IMR-90 (cell line): ENCODE measurements around the gene AHDC1. TPM values are rescaled to one million over a fixed set of nuclear protein-coding genes. Genes with fewer than 3 reads are reported as not detected.

Experiments used
- ATAC-seq: fragments of 200-7000 bp; cut with Tn5 transposase; 2 replicates; pipeline ENCODE4 v1.9.1; 2020; ENCODE audit warnings: low read depth, mild to moderate bottlenecking, moderate library complexity
- BruUV-seq: library from RNA; stranded (reverse); fragments of 400-500 nt; replicated peaks from 2 replicates; lab custom pipeline; 2021; lab: Mats Ljungman, UMichigan
- CTCF ChIA-PET: fragments of 300-600 bp; formaldehyde crosslinking; extraction: SDS; loops from one replicate; lab custom pipeline; 2021; ENCODE audit warnings: antibody characterized with exemption; lab: Yijun Ruan, JAX
- POLR2A ChIA-PET: fragments of 300-600 bp; sonication (Branson Sonifier 250); formaldehyde crosslinking; loops from one replicate; lab custom pipeline; 2022; ENCODE audit warnings: antibody characterized with exemption; ENCODE audit not compliant: unreplicated experiment; lab: Charles Lee
- DNase-seq: peaks from one replicate; pipeline ENCODE4 v3.0.0; 2013
- H2AFZ ChIP-seq: replicated peaks from 2 replicates; pipeline ENCODE3; 2013; ENCODE audit warnings: low read length, mild to moderate bottlenecking; ENCODE audit not compliant: poor library complexity
- H2AK5ac ChIP-seq: 2 replicates; pipeline ENCODE4 v1.6.1; 2013; ENCODE audit warnings: low read depth, low read length, inconsistent platforms
- H2AK9ac ChIP-seq: replicated peaks from 2 replicates; pipeline ENCODE3; 2013; ENCODE audit warnings: mild to moderate bottlenecking, low read depth, low read length, moderate library complexity; ENCODE audit not compliant: poor library complexity
- H2BK120ac ChIP-seq: 2 replicates; pipeline ENCODE4 v1.6.1; 2013; ENCODE audit warnings: low read depth, low read length, inconsistent platforms
- H2BK15ac ChIP-seq: 3 replicates; pipeline ENCODE4 v1.6.1; 2013; ENCODE audit warnings: low read depth, low read length, inconsistent platforms
- H2BK20ac ChIP-seq: 2 replicates; pipeline ENCODE4 v1.6.1; 2013; ENCODE audit warnings: low read depth, mild to moderate bottlenecking, inconsistent platforms, low read length, moderate library complexity
- H2BK5ac ChIP-seq: 2 replicates; pipeline ENCODE4 v1.6.1; 2013; ENCODE audit warnings: mild to moderate bottlenecking, low read depth, low read length, inconsistent platforms; ENCODE audit not compliant: poor library complexity, severe bottlenecking
- H3K14ac ChIP-seq: replicated peaks from 2 replicates; pipeline ENCODE4 v1.6.1; 2013; ENCODE audit warnings: low read depth, low read length, inconsistent platforms
- H3K18ac ChIP-seq: 2 replicates; pipeline ENCODE4 v1.6.1; 2013; ENCODE audit warnings: low read depth, low read length, control low read depth
- H3K23ac ChIP-seq: 2 replicates; pipeline ENCODE4 v1.6.1; 2013; ENCODE audit warnings: low read depth, low read length, inconsistent platforms
- H3K27ac ChIP-seq: 2 replicates; pipeline ENCODE4 v1.5.1; 2013; ENCODE audit warnings: mild to moderate bottlenecking, control low read depth, low read length; ENCODE audit not compliant: insufficient read depth
- H3K27me3 ChIP-seq: 2 replicates; pipeline ENCODE4 v1.6.1; 2013; ENCODE audit warnings: low read length; ENCODE audit not compliant: control insufficient read depth, insufficient read depth
- H3K36me3 ChIP-seq: 2 replicates; pipeline ENCODE4 v1.6.1; 2013; ENCODE audit warnings: low read length, mixed read lengths; ENCODE audit not compliant: control insufficient read depth, insufficient read depth
- H3K4ac ChIP-seq: 2 replicates; pipeline ENCODE4 v1.6.1; 2013; ENCODE audit warnings: low read depth, low read length, inconsistent platforms
- H3K4me1 ChIP-seq: 2 replicates; pipeline ENCODE4 v1.6.1; 2013; ENCODE audit warnings: low read length, mixed read lengths; ENCODE audit not compliant: control insufficient read depth, insufficient read depth
- H3K4me2 ChIP-seq: 2 replicates; pipeline ENCODE4 v1.6.1; 2013; ENCODE audit warnings: low read depth, mild to moderate bottlenecking, control low read depth, low read length, moderate library complexity
- H3K4me3 ChIP-seq: 2 replicates; pipeline ENCODE4 v1.5.1; 2013; ENCODE audit warnings: low read depth, mild to moderate bottlenecking, control low read depth, low read length, moderate library complexity; ENCODE audit not compliant: insufficient read depth
- H3K56ac ChIP-seq: 2 replicates; pipeline ENCODE4 v1.6.1; 2013; ENCODE audit warnings: low read length, inconsistent platforms; ENCODE audit not compliant: insufficient read depth; ENCODE audit errors: extremely low read depth
- H3K79me1 ChIP-seq, 2 experiments: 2 replicates each; pipeline ENCODE4 v1.6.1; 2013; ENCODE audit warnings: low read length in 2 of 2, inconsistent platforms in 1 of 2, low read depth in 1 of 2
- H3K9ac ChIP-seq: 2 replicates; pipeline ENCODE4 v1.6.1; 2013; ENCODE audit warnings: low read depth, low read length, control low read depth
- H3K9me1 ChIP-seq: 2 replicates; pipeline ENCODE4 v1.6.1; 2013; ENCODE audit warnings: low read length, inconsistent platforms; ENCODE audit not compliant: insufficient read depth
- H3K9me3 ChIP-seq: 2 replicates; pipeline ENCODE4 v1.6.1; 2013; ENCODE audit warnings: low read length; ENCODE audit not compliant: control insufficient read depth, insufficient read depth
- H4K20me1 ChIP-seq: 2 replicates; pipeline ENCODE4 v1.6.1; 2013; ENCODE audit warnings: low read length, inconsistent platforms; ENCODE audit not compliant: insufficient read depth
- H4K5ac ChIP-seq: 2 replicates; pipeline ENCODE4 v1.6.1; 2013; ENCODE audit warnings: mild to moderate bottlenecking, low read depth, low read length, control low read depth
- H4K8ac ChIP-seq, 2 experiments: 2 replicates each; pipeline ENCODE4 v1.6.1; 2013; ENCODE audit warnings: low read depth in 2 of 2, low read length in 2 of 2, control low read depth in 1 of 2, inconsistent platforms in 1 of 2
- H4K91ac ChIP-seq: 2 replicates; pipeline ENCODE4 v1.6.1; 2013; ENCODE audit warnings: low read depth, low read length, inconsistent platforms; ENCODE audit not compliant: insufficient read depth
- CHD1 ChIP-seq: IDR thresholded peaks from 2 replicates; pipeline ENCODE4 v1.6.1; 2012; ENCODE audit warnings: low read depth, low read length, improper control_type of control experiment
- ELK1 ChIP-seq: fragments of 150-350 bp; IDR thresholded peaks from 2 replicates; pipeline ENCODE4 v1.6.1; 2016; ENCODE audit warnings: low read depth, mild to moderate bottlenecking, low read length, moderate library complexity, borderline replicate concordance
- FOS ChIP-seq: fragments of 150-350 bp; IDR thresholded peaks from 2 replicates; pipeline ENCODE4 v1.6.1; 2016; ENCODE audit warnings: low read depth, low read length
- RCOR1 ChIP-seq: IDR thresholded peaks from 2 replicates; pipeline ENCODE4 v1.6.1; 2012; ENCODE audit warnings: mild to moderate bottlenecking, low read length, improper control_type of control experiment; ENCODE audit not compliant: insufficient replicate concordance
- WGBS, 2 experiments: methylation state at CpG; one replicate each; pipeline versions ENCODE4 v1.1.5 to v1.1.7; 2013; ENCODE audit warnings: missing lambda C conversion rate in 2 of 2; ENCODE audit not compliant: insufficient read length in 1 of 2; ENCODE audit errors: extremely low coverage in 2 of 2; 5-methylcytosine and 5-hydroxymethylcytosine counted together
- dilution Hi-C: fragments of 300-500 bp; cut with HindIII; formaldehyde crosslinking; loops from one replicate; pipeline ENCODE4 v1.14.3; 2018; ENCODE audit warnings: low sequenced_read_pairs; ENCODE audit not compliant: unreplicated experiment
- in situ Hi-C: fragments of 300-500 bp; cut with MboI; formaldehyde crosslinking; loops from 3 replicates; pipeline ENCODE4 v1.14.3; 2019; ENCODE audit warnings: low sequenced_read_pairs, inconsistent platforms, mixed read lengths
- intact Hi-C: fragments of 100-400 bp; cut with micrococcal nuclease; formaldehyde crosslinking; loops from 2 replicates; pipeline ENCODE4 v1.10.0; 2022
- polyA plus RNA-seq, 3 experiments: library from polyadenylated mRNA; depleted of rRNA; stranded (reverse); fragments of >200 nt; gene quantifications; 2 replicates each; pipeline ENCODE4 v1.2.3, GENCODE V29; 2012; ENCODE audit warnings: low replicate concordance in 1 of 3
- total RNA-seq: library from RNA; depleted of rRNA; stranded (reverse); fragments of >200 nt; gene quantifications from 2 replicates; pipeline ENCODE4 v1.2.3, GENCODE V29; 2012

The AHDC1 gene
- total and polyA plus RNA-seq, 2 of the 4 experiments (the other 2 are of a cell fraction), result 2.0 to 11.6 TPM

GRCh38 chr1:27539901-27540861 lies 63.8 kb downstream of the AHDC1 start:
- Histone ChIP-seq H2BK20ac (peak overlapping the region; percentile 99), H2AFZ (peak overlapping the region; percentile 75), H3K27me3 (no peaks in the 10 kb centered on the region), H3K36me3 (peaks cover 13% of the 10 kb centered on the region), H2AK9ac (peak overlapping the region; percentile 88), H3K9me1 (peaks cover 49% of the 10 kb centered on the region), H2AK5ac (peak overlapping the region; percentile 98), H3K9me3 (no peaks in the 10 kb centered on the region), H3K14ac (peak overlapping the region; percentile 74), H4K91ac (peak overlapping the region; percentile 95), H3K4ac (peak overlapping the region; percentile 99), H2BK120ac (peak overlapping the region; percentile 91), H2BK15ac (peak overlapping the region; percentile 85; the same call in 2 of the 3 replicates), H4K8ac (peak overlapping the region; percentile 81 to 91), H3K56ac (peak overlapping the region; percentile 75), H3K9ac (0 out of 2 replicates have a peak overlapping the region, but pooled peaks have one; percentile 9), H3K23ac (peak overlapping the region; percentile 97), H3K4me2 (peak overlapping the region; percentile 4; the same call in 1 of the 2 replicates), H3K4me3 (no peak overlapping the region), H2BK5ac (peak overlapping the region; percentile 89), H4K5ac (peak overlapping the region; percentile 69), H4K20me1 (peaks cover 16% of the 10 kb centered on the region), H3K18ac (peak overlapping the region; percentile 26; the same call in 1 of the 2 replicates), H3K79me1 (peaks cover 31 to 87% of the 10 kb centered on the region in 2 experiments), H3K27ac (peak overlapping the region; percentile 54), H3K4me1 (peaks cover 52% of the 10 kb centered on the region)
- 8% methylated on average over 3 of the region's 9 CpGs; no CpG with 5 or more reads in 1 of the 2 experiments for WGBS, 2 experiments
- BruUV-seq, result no TSS peak
- DNase-seq (peak; percentile 75), ATAC-seq (peak; percentile 15)
- intact Hi-C loops, result no loop called here
- in situ Hi-C loops, result no loop called here
- no peak for TF ChIP-seq CHD1
- TF ChIP-seq FOS, result peak; percentile 63
- no peak for TF ChIP-seq ELK1
- TF ChIP-seq RCOR1, result peak; percentile 33
- dilution Hi-C loops, result no loop called here
- POLR2A ChIA-PET, result no interaction called here
- CTCF ChIA-PET, result interaction anchor here (2.2 kb wide), 1 partner anchor 17 kb away, joined by 7 read pairs; no protein-coding TSS in a partner anchor
